ENCODE results near the gene LEUTX. TPM values are rescaled to one million over a fixed set of nuclear protein-coding genes. Genes with fewer than 3 reads are reported as not detected.

The LEUTX gene
- total RNA-seq, 1 experiment from 2014 or later: not detected

GRCh38 chr19:39827216-39827615 is 48.6 kb downstream of the LEUTX start:
- Histone ChIP-seq H3K4me1 (ENCODE audit: control insufficient read depth, insufficient read depth, low read length) (peaks cover 29% of the 10 kb centered on the region), H3K36me3 (ENCODE audit: control insufficient read depth, insufficient read depth, low read length) (peaks cover 51% of the 10 kb centered on the region), H3K27me3 (ENCODE audit: control insufficient read depth, insufficient read depth, low read length) (no peaks in the 10 kb centered on the region), H3K9me3 (ENCODE audit: control insufficient read depth, insufficient read depth, low read depth, low read length) (no peaks in the 10 kb centered on the region), H3K4me3 (ENCODE audit: low read depth in 2 of 2, low read length in 2 of 2) (no peak overlapping the region), H3K27ac (ENCODE audit: low read length) (no peak overlapping the region)
- TF ChIP-seq CTCF (IDR thresholded peaks at IDR 0.05) (no peak), TCF7L2 (IDR thresholded peaks at IDR 0.05; ENCODE audit: low read depth, low read length) (no peak), POLR2AphosphoS5 (IDR thresholded peaks at IDR 0.05; ENCODE audit: low read depth, low read length) (no peak), SIN3A (IDR thresholded peaks at IDR 0.05; ENCODE audit: borderline replicate concordance, insufficient read depth, low read depth, low read length) (no peak)
- TF ChIP-seq, protein P1, sequence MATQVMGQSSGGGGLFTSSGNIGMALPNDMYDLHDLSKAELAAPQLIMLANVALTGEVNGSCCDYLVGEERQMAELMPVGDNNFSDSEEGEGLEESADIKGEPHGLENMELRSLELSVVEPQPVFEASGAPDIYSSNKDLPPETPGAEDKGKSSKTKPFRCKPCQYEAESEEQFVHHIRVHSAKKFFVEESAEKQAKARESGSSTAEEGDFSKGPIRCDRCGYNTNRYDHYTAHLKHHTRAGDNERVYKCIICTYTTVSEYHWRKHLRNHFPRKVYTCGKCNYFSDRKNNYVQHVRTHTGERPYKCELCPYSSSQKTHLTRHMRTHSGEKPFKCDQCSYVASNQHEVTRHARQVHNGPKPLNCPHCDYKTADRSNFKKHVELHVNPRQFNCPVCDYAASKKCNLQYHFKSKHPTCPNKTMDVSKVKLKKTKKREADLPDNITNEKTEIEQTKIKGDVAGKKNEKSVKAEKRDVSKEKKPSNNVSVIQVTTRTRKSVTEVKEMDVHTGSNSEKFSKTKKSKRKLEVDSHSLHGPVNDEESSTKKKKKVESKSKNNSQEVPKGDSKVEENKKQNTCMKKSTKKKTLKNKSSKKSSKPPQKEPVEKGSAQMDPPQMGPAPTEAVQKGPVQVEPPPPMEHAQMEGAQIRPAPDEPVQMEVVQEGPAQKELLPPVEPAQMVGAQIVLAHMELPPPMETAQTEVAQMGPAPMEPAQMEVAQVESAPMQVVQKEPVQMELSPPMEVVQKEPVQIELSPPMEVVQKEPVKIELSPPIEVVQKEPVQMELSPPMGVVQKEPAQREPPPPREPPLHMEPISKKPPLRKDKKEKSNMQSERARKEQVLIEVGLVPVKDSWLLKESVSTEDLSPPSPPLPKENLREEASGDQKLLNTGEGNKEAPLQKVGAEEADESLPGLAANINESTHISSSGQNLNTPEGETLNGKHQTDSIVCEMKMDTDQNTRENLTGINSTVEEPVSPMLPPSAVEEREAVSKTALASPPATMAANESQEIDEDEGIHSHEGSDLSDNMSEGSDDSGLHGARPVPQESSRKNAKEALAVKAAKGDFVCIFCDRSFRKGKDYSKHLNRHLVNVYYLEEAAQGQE (IDR thresholded peaks at IDR 0.05; ENCODE audit: insufficient read depth in 1 of 2, low read depth in 2 of 2, low read length in 1 of 2): no peak
- ChIA-PET POLR2A (interaction anchor here (0.5 to 1.0 kb wide), 3 partner anchors 97 to 395 kb away, joined by 3 to 14 read pairs (median 6); partner anchors contain the start of gene PSMC4), CTCF (interaction anchor here (0.6 to 6.6 kb wide), 3 partner anchors 17 to 353 kb away, joined by 3 to 72 read pairs (median 25); partner anchors contain the start of gene FBL)
- ATAC-seq (no peak), DNase-seq (ENCODE audit: low read depth, low spot score) (no peak)
- in situ Hi-C loops (cut with HindIII; ENCODE audit: low pct_unique_long_range_greater_than_20kb, low sequenced_read_pairs): no loop called here
- BruUV-seq (replicated peaks): no TSS peak
- intact Hi-C loops (cut with micrococcal nuclease; ENCODE audit: unreplicated experiment): no loop called here

DNA sequence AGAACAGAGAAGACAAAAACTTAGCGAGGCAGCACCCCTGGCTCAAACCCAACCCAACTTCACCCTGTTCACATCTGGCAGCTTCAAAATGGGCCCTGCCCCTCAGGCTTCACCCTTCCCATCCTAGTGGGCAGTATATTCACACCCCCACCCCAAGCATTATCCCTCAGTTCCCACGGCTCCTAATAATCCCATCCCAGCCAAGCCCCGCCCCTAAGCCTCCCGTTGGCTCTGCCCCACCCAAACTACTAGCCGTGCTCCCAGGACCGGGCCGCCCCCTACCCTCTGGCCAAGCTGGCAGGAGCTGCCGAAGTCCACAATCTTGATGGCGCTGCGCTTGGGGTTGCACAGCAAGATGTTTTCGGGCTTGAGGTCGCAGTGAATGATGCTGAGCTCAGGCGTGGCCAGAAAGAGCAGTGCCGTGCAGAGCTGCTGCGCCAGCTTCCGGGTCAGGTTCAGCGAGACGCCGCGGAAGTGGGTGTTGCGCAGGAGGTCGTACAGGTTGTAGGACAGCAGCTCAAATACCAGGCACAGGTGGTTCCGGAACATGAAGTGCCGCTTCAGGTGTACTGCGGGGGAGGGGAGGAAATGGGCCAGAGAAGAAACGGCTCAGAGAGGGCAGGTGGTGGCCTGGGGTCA is 49.5 kb downstream of the LEUTX start:
- intact Hi-C loops (cut with micrococcal nuclease; ENCODE audit: unreplicated experiment): no loop called here
- Histone ChIP-seq H3K4me1 (ENCODE audit: control insufficient read depth, insufficient read depth, low read length) (peaks cover 37% of the 10 kb centered on the region), H3K36me3 (ENCODE audit: control insufficient read depth, insufficient read depth, low read length) (peaks cover 51% of the 10 kb centered on the region), H3K27ac (ENCODE audit: low read length) (no peak overlapping the region), H3K4me3 (ENCODE audit: low read depth in 2 of 2, low read length in 2 of 2) (no peak overlapping the region), H3K27me3 (ENCODE audit: control insufficient read depth, insufficient read depth, low read length) (no peaks in the 10 kb centered on the region), H3K9me3 (ENCODE audit: control insufficient read depth, insufficient read depth, low read depth, low read length) (no peaks in the 10 kb centered on the region)
- TF ChIP-seq SIN3A (IDR thresholded peaks at IDR 0.05; ENCODE audit: borderline replicate concordance, insufficient read depth, low read depth, low read length) (no peak), CTCF (IDR thresholded peaks at IDR 0.05) (no peak)
- in situ Hi-C loops (cut with HindIII; ENCODE audit: low pct_unique_long_range_greater_than_20kb, low sequenced_read_pairs): no loop called here
- no TSS peak for BruUV-seq (replicated peaks)
- no peak for ATAC-seq
- ChIA-PET CTCF (interaction anchor here (0.6 to 6.6 kb wide), 7 partner anchors 13 to 337 kb away, joined by 3 to 72 read pairs (median 6); partner anchors contain the start of gene FBL), POLR2A (interaction anchor here (0.5 to 2.1 kb wide), 14 partner anchors 16 to 486 kb away, joined by 3 to 14 read pairs (median 7); partner anchors contain the start of genes PSMC4, RPS16 and SAMD4B)
- no peak for DNase-seq (ENCODE audit: low read depth, low spot score)

All from Panc1 (cell line).